Keratinocyte (primary cell): ENCODE data around the gene C11orf91. TPM values are rescaled to one million over a fixed set of nuclear protein-coding genes. Genes with fewer than 3 reads are reported as not detected.

Experiments used
- DNase-seq: peaks from one replicate; pipeline ENCODE4 v3.0.0-alpha.2; 2011; ENCODE audit warnings: low read depth, missing footprints, low spot score
- FAIRE-seq: peaks from 2 replicates; lab custom pipeline; 2011; peaks lifted over from hg19 to GRCh38; lab: Jason Lieb, UNC
- H2AFZ ChIP-seq: 2 replicates; pipeline ENCODE4 v1.6.0; 2012; ENCODE audit warnings: low read length, control low read depth, inconsistent platforms; ENCODE audit not compliant: control insufficient read depth
- H3K27ac ChIP-seq: 2 replicates; pipeline ENCODE4 v1.5.1; 2011; ENCODE audit warnings: low read length; ENCODE audit not compliant: control insufficient read depth, insufficient read depth
- H3K27me3 ChIP-seq: 3 replicates; pipeline ENCODE4 v1.6.0; 2011; ENCODE audit warnings: low read length; ENCODE audit not compliant: control insufficient read depth, insufficient read depth; ENCODE audit errors: extremely low read depth
- H3K36me3 ChIP-seq, 2 experiments: 2 replicates in 1 of 2; 3 replicates in 1 of 2; pipeline ENCODE4 v1.5.1; 2011; ENCODE audit warnings: low read length in 2 of 2, mild to moderate bottlenecking in 1 of 2; ENCODE audit not compliant: control insufficient read depth in 2 of 2, insufficient read depth in 2 of 2; ENCODE audit errors: extremely low read depth in 1 of 2
- H3K4me1 ChIP-seq: 3 replicates; pipeline ENCODE4 v1.5.1; 2011; ENCODE audit warnings: low read length; ENCODE audit not compliant: control insufficient read depth, insufficient read depth; ENCODE audit errors: extremely low read depth
- H3K4me2 ChIP-seq: 3 replicates; pipeline ENCODE4 v1.6.0; 2011; ENCODE audit warnings: low read depth, low read length; ENCODE audit not compliant: control insufficient read depth, insufficient read depth; ENCODE audit errors: extremely low read depth
- H3K4me3 ChIP-seq, 3 experiments: fragments of 200-600 bp in 1 of 3; sonication (generic) in 1 of 3; 2 replicates in 2 of 3; 3 replicates in 1 of 3; pipeline ENCODE4 v1.5.1; 2011 to 2016; ENCODE audit warnings: low read length in 3 of 3, mild to moderate bottlenecking in 3 of 3, control low read depth in 2 of 3, inconsistent platforms in 1 of 3, low read depth in 1 of 3, mixed read lengths in 1 of 3, mixed run types in 1 of 3, moderate library complexity in 1 of 3; ENCODE audit not compliant: control insufficient read depth in 2 of 3, insufficient read depth in 2 of 3; ENCODE audit errors: extremely low read depth in 1 of 3
- H3K79me2 ChIP-seq: 2 replicates; pipeline ENCODE4 v1.6.0; 2012; ENCODE audit warnings: low read length; ENCODE audit not compliant: control insufficient read depth, insufficient read depth
- H3K9ac ChIP-seq: 3 replicates; pipeline ENCODE4 v1.6.0; 2011; ENCODE audit warnings: low read length; ENCODE audit not compliant: control insufficient read depth, insufficient read depth; ENCODE audit errors: extremely low read depth
- H3K9me1 ChIP-seq: 3 replicates; pipeline ENCODE4 v1.6.0; 2011; ENCODE audit warnings: low read length; ENCODE audit not compliant: control insufficient read depth, insufficient read depth; ENCODE audit errors: extremely low read depth
- H3K9me3 ChIP-seq: 2 replicates; pipeline ENCODE4 v1.5.1; 2012; ENCODE audit warnings: low read depth, low read length; ENCODE audit not compliant: control insufficient read depth
- H4K20me1 ChIP-seq: 3 replicates; pipeline ENCODE4 v1.6.0; 2011; ENCODE audit warnings: low read length; ENCODE audit not compliant: control insufficient read depth, insufficient read depth; ENCODE audit errors: extremely low read depth
- CTCF ChIP-seq, 3 experiments: IDR thresholded peaks in 1 of 3; conservative IDR thresholded peaks in 1 of 3; optimal IDR thresholded peaks in 1 of 3; 2 replicates in 2 of 3; 3 replicates in 1 of 3; pipeline versions ENCODE3 to v1.5.1; 2011; ENCODE audit warnings: low read length in 3 of 3, mild to moderate bottlenecking in 3 of 3, moderate library complexity in 2 of 3, control low read depth in 1 of 3, inconsistent platforms in 1 of 3; ENCODE audit not compliant: insufficient read depth in 2 of 3; ENCODE audit errors: extremely low read depth in 1 of 3
- EZH2 ChIP-seq: IDR thresholded peaks from one replicate; pipeline ENCODE4 v1.6.1; 2012; ENCODE audit warnings: inconsistent platforms, mild to moderate bottlenecking, low read length, moderate library complexity
- dilution Hi-C: fragments of 300-500 bp; cut with MboI; formaldehyde crosslinking; loops from one replicate; pipeline ENCODE4 v1.7.0; 2020; ENCODE audit warnings: low sequenced_read_pairs; ENCODE audit not compliant: extremely low pct_ligation_motif_present
- polyA plus RNA-seq, 5 experiments: library from polyadenylated mRNA; depleted of rRNA in 3 of 5; stranded (reverse) in 3 of 5; stranded (forward) in 1 of 5; unstranded in 1 of 5; fragments of >200 nt; gene quantifications; 1 replicate in 1 of 5; 2 replicates in 3 of 5; 3 replicates in 1 of 5; pipeline versions ENCODE4 v1.2.1 to v1.2.3, GENCODE V29; 2011 to 2012; ENCODE audit warnings: missing spikeins in 2 of 5, low read depth in 1 of 5, low replicate concordance in 1 of 5

Gene C11orf91
- polyA plus RNA-seq, 1 donor (not counting 4 experiments of a cell fraction or from before 2014, with no cell fraction given): 0.10 TPM

GRCh38 chr11:33696931-33697638, 3.5 kb downstream of the C11orf91 start:
- Histone ChIP-seq H3K4me1 (peaks cover 69% of the 10 kb centered on the region), H3K27ac (peak overlapping the region; percentile 22), H3K9me1 (no peaks in the 10 kb centered on the region), H3K9me3 (no peaks in the 10 kb centered on the region), H3K4me3 (no peak overlapping the region), H3K4me2 (peak overlapping the region; percentile 47), H3K79me2 (no peaks in the 10 kb centered on the region), H3K27me3 (no peaks in the 10 kb centered on the region), H2AFZ (no peak overlapping the region), H3K9ac (no peak overlapping the region), H4K20me1 (no peaks in the 10 kb centered on the region), H3K36me3 (peaks cover 0 to 2% of the 10 kb centered on the region in 2 experiments)
- dilution Hi-C loops: no loop called here
- FAIRE-seq (peak; percentile 79), DNase-seq (no peak)
- TF ChIP-seq EZH2 (no peak), CTCF (optimal IDR thresholded peaks at IDR 0.05 in 1 of 3, IDR thresholded peaks at IDR 0.05 in 1 of 3, conservative IDR thresholded peaks at IDR 0.05 in 1 of 3; ENCODE audit: extremely low read depth in 1 of 3, insufficient read depth in 2 of 3, low read length in 3 of 3) (no peak)

GRCh38 chr11:33696411-33696810, 4.2 kb downstream of the C11orf91 start:
- Histone ChIP-seq H4K20me1 (no peaks in the 10 kb centered on the region), H3K4me3 (no peak overlapping the region), H3K79me2 (no peaks in the 10 kb centered on the region), H3K4me1 (peaks cover 69% of the 10 kb centered on the region), H3K9me3 (no peaks in the 10 kb centered on the region), H3K27ac (no peak overlapping the region), H3K9me1 (no peaks in the 10 kb centered on the region), H3K27me3 (no peaks in the 10 kb centered on the region), H3K36me3 (peaks cover 0 to 2% of the 10 kb centered on the region in 2 experiments), H3K9ac (no peak overlapping the region), H2AFZ (no peak overlapping the region), H3K4me2 (no peak overlapping the region)
- no peak for TF ChIP-seq EZH2
- DNase-seq (no peak), FAIRE-seq (no peak)
- dilution Hi-C loops: no loop called here
